Keratinocyte (primary cell): ENCODE measurements around the gene FHIT.

Experiments used
- CTCF ChIP-seq, 3 experiments: IDR thresholded peaks in 1 of 3; conservative IDR thresholded peaks in 1 of 3; optimal IDR thresholded peaks in 1 of 3; 2 replicates in 2 of 3; 3 replicates in 1 of 3; pipeline versions ENCODE3 to v1.5.1; 2011; ENCODE audit warnings: low read length in 3 of 3, mild to moderate bottlenecking in 3 of 3, moderate library complexity in 2 of 3, control low read depth in 1 of 3, inconsistent platforms in 1 of 3; ENCODE audit not compliant: insufficient read depth in 2 of 3; ENCODE audit errors: extremely low read depth in 1 of 3
- EZH2 ChIP-seq: IDR thresholded peaks from one replicate; pipeline ENCODE4 v1.6.1; 2012; ENCODE audit warnings: inconsistent platforms, mild to moderate bottlenecking, low read length, moderate library complexity

GRCh38 chr3:60501314-60501713, 749.9 kb downstream of the FHIT start:
- no peak for TF ChIP-seq CTCF (optimal IDR thresholded peaks at IDR 0.05 in 1 of 3, IDR thresholded peaks at IDR 0.05 in 1 of 3, conservative IDR thresholded peaks at IDR 0.05 in 1 of 3; ENCODE audit: extremely low read depth in 1 of 3, insufficient read depth in 2 of 3, low read length in 3 of 3)
- TF ChIP-seq EZH2: no peak
